Endodermal cell (in vitro differentiated cells): ENCODE results near the gene REG1B. TPM values are rescaled to one million over a fixed set of nuclear protein-coding genes. Genes with fewer than 3 reads are reported as not detected.

ENCODE experiments used
- DNase-seq: peaks from one replicate; pipeline ENCODE4 v3.0.0-alpha.2; 2017
- H3K27ac ChIP-seq: 2 replicates; pipeline ENCODE4 v1.5.1; 2013; ENCODE audit warnings: mild to moderate bottlenecking, low read depth, low read length, moderate library complexity
- H3K27me3 ChIP-seq: 2 replicates; pipeline ENCODE4 v1.6.1; 2013; ENCODE audit warnings: mild to moderate bottlenecking, low read length, moderate library complexity; ENCODE audit not compliant: insufficient read depth, control insufficient read depth, poor library complexity, severe bottlenecking
- H3K36me3 ChIP-seq: 2 replicates; pipeline ENCODE4 v1.7.0; 2013; ENCODE audit warnings: mild to moderate bottlenecking, low read length, moderate library complexity; ENCODE audit not compliant: control insufficient read depth, insufficient read depth
- H3K4me1 ChIP-seq: one replicate; pipeline ENCODE4 v1.7.0; 2013; ENCODE audit warnings: low read length; ENCODE audit not compliant: control insufficient read depth, insufficient read depth
- H3K4me3 ChIP-seq: 2 replicates; pipeline ENCODE4 v1.5.1; 2013; ENCODE audit warnings: mild to moderate bottlenecking, low read length, moderate library complexity
- H3K9ac ChIP-seq: 2 replicates; pipeline ENCODE4 v1.6.1; 2013; ENCODE audit warnings: mild to moderate bottlenecking, low read length, moderate library complexity; ENCODE audit not compliant: poor library complexity, severe bottlenecking; ENCODE audit errors: extremely low read depth
- H3K9me3 ChIP-seq: 2 replicates; pipeline ENCODE4 v1.6.1; 2013; ENCODE audit warnings: mild to moderate bottlenecking, low read length, moderate library complexity; ENCODE audit not compliant: control insufficient read depth
- H3K27ac Mint-ChIP-seq: 2 replicates; pipeline ENCODE4 v1.8.0; 2020; ENCODE audit warnings: mixed read lengths
- H3K27me3 Mint-ChIP-seq: 2 replicates; pipeline ENCODE4 v1.8.0; 2021; ENCODE audit warnings: mild to moderate bottlenecking, mixed read lengths; ENCODE audit not compliant: insufficient read depth
- H3K36me3 Mint-ChIP-seq: 2 replicates; pipeline ENCODE4 v1.8.0; 2020; ENCODE audit warnings: low read depth, mixed read lengths
- H3K4me1 Mint-ChIP-seq: 2 replicates; pipeline ENCODE4 v1.8.0; 2020; ENCODE audit warnings: mixed read lengths
- H3K4me3 Mint-ChIP-seq: 2 replicates; pipeline ENCODE4 v1.8.0; 2020; ENCODE audit warnings: mild to moderate bottlenecking, moderate library complexity, mixed read lengths
- H3K9me3 Mint-ChIP-seq: 2 replicates; pipeline ENCODE4 v1.8.0; 2020; ENCODE audit warnings: mild to moderate bottlenecking, mixed read lengths
- CTCF ChIP-seq: fragments of 200-600 bp; sonication (generic); conservative IDR thresholded peaks from 2 replicates; pipeline ENCODE4 v1.5.0; 2021; ENCODE audit warnings: antibody characterized with exemption, mild to moderate bottlenecking
- WGBS, 2 experiments: methylation state at CpG; one replicate each; pipeline versions ENCODE4 v1.1.5 to v1.1.7; 2013; ENCODE audit warnings: missing lambda C conversion rate in 2 of 2, mixed read lengths in 1 of 2; ENCODE audit not compliant: insufficient coverage in 1 of 2, insufficient read length in 1 of 2; 5-methylcytosine and 5-hydroxymethylcytosine counted together
- total RNA-seq, 2 donors: library from RNA; stranded (reverse); fragmentation: NEBNext Ultra II Directional in 1 of 2; extraction: Animal tissue kit (Norgen Biotek cat#: 25700) in 1 of 2; gene quantifications; 2 replicates in 1 of 2; 3 replicates in 1 of 2; pipeline ENCODE4 v1.2.1, GENCODE V29; 2021

The REG1B gene
- total RNA-seq, 2 donors from 2014 or later, result not detected

- no peaks in the 10 kb centered on the region for H3K4me1 Mint-ChIP-seq
- peaks cover 3% of the 10 kb centered on the region for H3K9me3 Mint-ChIP-seq
- no peak overlapping the region for H3K9ac ChIP-seq
- H3K27me3 Mint-ChIP-seq, result peaks cover 5% of the 10 kb centered on the region
- H3K9me3 ChIP-seq, result no peaks in the 10 kb centered on the region
- H3K27me3 ChIP-seq, result peaks cover 5% of the 10 kb centered on the region
- no peaks in the 10 kb centered on the region for H3K4me1 ChIP-seq
- no peak for TF ChIP-seq CTCF
- no peak overlapping the region for H3K27ac ChIP-seq
- no peak overlapping the region for H3K27ac Mint-ChIP-seq
- 98% methylated on average over 2 of the region's 2 CpGs; no CpG with 5 or more reads in 1 of the 2 experiments for WGBS, 2 experiments
- DNase-seq, result no peak
- H3K4me3 Mint-ChIP-seq, result no peak overlapping the region
- H3K4me3 ChIP-seq, result no peak overlapping the region
- H3K36me3 Mint-ChIP-seq, result no peaks in the 10 kb centered on the region
- H3K36me3 ChIP-seq, result no peaks in the 10 kb centered on the region
These were observed 29.5 kb upstream of the REG1B start for GRCh38 chr2:79116997-79117928.

GRCh38 chr2:79114797-79115494 lies 27.2 kb upstream of the REG1B start:
- 86 to 90% methylated on average over 2 to 3 of the region's 3 CpGs for WGBS, 2 experiments
- no peak overlapping the region for H3K27ac ChIP-seq

GRCh38 chr2:79112269-79112668 lies 24.5 kb upstream of the REG1B start:
- no peaks in the 10 kb centered on the region for H3K36me3 Mint-ChIP-seq
- no peaks in the 10 kb centered on the region for H3K9me3 ChIP-seq
- no peak overlapping the region for H3K4me3 Mint-ChIP-seq

More at GRCh38 chr2:79114797-79115494, 27.2 kb upstream of the REG1B start:
- H3K4me1 Mint-ChIP-seq, result no peaks in the 10 kb centered on the region
- H3K9me3 ChIP-seq, result no peaks in the 10 kb centered on the region
- no peak for DNase-seq
- H3K4me3 Mint-ChIP-seq, result no peak overlapping the region
- no peak overlapping the region for H3K9ac ChIP-seq
- no peaks in the 10 kb centered on the region for H3K4me1 ChIP-seq
- TF ChIP-seq CTCF, result no peak
- H3K36me3 Mint-ChIP-seq, result no peaks in the 10 kb centered on the region
- peaks cover 5% of the 10 kb centered on the region for H3K27me3 Mint-ChIP-seq
- no peak overlapping the region for H3K27ac Mint-ChIP-seq
- no peak overlapping the region for H3K4me3 ChIP-seq
- H3K27me3 ChIP-seq, result no peaks in the 10 kb centered on the region
- H3K9me3 Mint-ChIP-seq, result peaks cover 5% of the 10 kb centered on the region
- H3K36me3 ChIP-seq, result no peaks in the 10 kb centered on the region

More at GRCh38 chr2:79112269-79112668, 24.5 kb upstream of the REG1B start:
- H3K4me1 Mint-ChIP-seq, result no peaks in the 10 kb centered on the region
- no peak overlapping the region for H3K27ac Mint-ChIP-seq
- Histone ChIP-seq H3K36me3 (no peaks in the 10 kb centered on the region), H3K4me3 (no peak overlapping the region), H3K27ac (no peak overlapping the region), H3K27me3 (no peaks in the 10 kb centered on the region), H3K9ac (no peak overlapping the region), H3K4me1 (no peaks in the 10 kb centered on the region)
- TF ChIP-seq CTCF, result no peak
- WGBS, 2 experiments, result 83 to 94% methylated on average over 3 of the region's 3 CpGs
- no peak for DNase-seq
- peaks cover 6% of the 10 kb centered on the region for H3K27me3 Mint-ChIP-seq
- H3K9me3 Mint-ChIP-seq, result peaks cover 4% of the 10 kb centered on the region
